Right cardiac atrium (tissue), 5 donors: Measurements from ENCODE around the gene TJP2. TPM values are rescaled to one million over a fixed set of nuclear protein-coding genes. Genes with fewer than 3 reads are reported as not detected.

Experiments used
- ATAC-seq, 2 donors: fragments of 200-7000 bp; cut with Tn5 transposase; one replicate each; pipeline versions ENCODE4 v1.8.0 to v1.9.1; 2020; ENCODE audit warnings: moderate library complexity in 2 of 2, mild to moderate bottlenecking in 1 of 2
- DNase-seq, 3 donors: peaks; one replicate each; pipeline ENCODE4 v3.0.0-alpha.2; 2020
- H3K27ac ChIP-seq: one replicate; pipeline ENCODE4 v1.5.1; 2013; ENCODE audit warnings: mild to moderate bottlenecking, low read length, control low read depth, moderate library complexity
- H3K27me3 ChIP-seq: one replicate; pipeline ENCODE4 v1.6.1; 2013; ENCODE audit not compliant: control insufficient read depth, insufficient read depth
- H3K4me1 ChIP-seq: one replicate; pipeline ENCODE4 v1.6.1; 2013; ENCODE audit warnings: low read length; ENCODE audit not compliant: control insufficient read depth, insufficient read depth
- H3K4me3 ChIP-seq: one replicate; pipeline ENCODE4 v1.5.1; 2013; ENCODE audit warnings: low read length, control low read depth
- H3K9me3 ChIP-seq: one replicate; pipeline ENCODE4 v1.6.1; 2013; ENCODE audit warnings: low read length; ENCODE audit not compliant: control insufficient read depth
- WGBS: extraction: QIAGEN DNeasy Blood & Tissue Kit; methylation state at CpG from one replicate; pipeline ENCODE4 v1.1.7; 2013; 5-methylcytosine and 5-hydroxymethylcytosine counted together
- intact Hi-C, 4 donors: fragments of 100-400 bp; cut with DNase I; formaldehyde crosslinking; loops; one replicate each; pipeline versions ENCODE4 v1.11.0 to v1.14.0; 2022 to 2023
- long read RNA-seq, 4 donors: library from polyadenylated mRNA; unstranded; transcript quantifications; one replicate each; pipeline ENCODE4 v2.0.0, GENCODE V29; 2020 to 2021
- polyA plus RNA-seq: library from polyadenylated mRNA; stranded (reverse); fragments of 200-250 nt; gene quantifications from one replicate; pipeline ENCODE4 v1.2.3, GENCODE V29; 2013
- total RNA-seq, 4 donors: library from RNA; stranded (reverse); fragmentation: NEBNext Ultra II Directional; extraction: Animal tissue kit (Norgen Biotek cat#: 25700); gene quantifications; one replicate each; pipeline ENCODE4 v1.2.1, GENCODE V29; 2021
- donor health status: healthy with polysubstance abuse.
- donor health status: DM: no; HTN: yes; CAD: no.
- donor health status: DM: no; HTN: no; CAD: no.
- donor health status: DM: no; HTN: yes; CAD: no; lungs with severe emphysema.
- donor health status: DM: yes; HTN: yes; CAD: no.

TJP2 gene
- total RNA-seq (10 to 100 TPM; 37.9 to 56.3 (median 49.1) TPM), polyA plus RNA-seq (23.8 TPM)
- long read RNA-seq, donor 1, full-length matches to known transcripts = 4 of 55 reads
- long read RNA-seq, donor 1, partial matches to known transcripts = 23 of 55 reads
- long read RNA-seq, donor 1, other reads (novel, unspliced or antisense) = 28 of 55 reads
- long read RNA-seq, donor 2, full-length matches to known transcripts = 4 of 50 reads
- long read RNA-seq, donor 2, partial matches to known transcripts = 13 of 50 reads
- long read RNA-seq, donor 2, other reads (novel, unspliced or antisense) = 33 of 50 reads
- long read RNA-seq, donor 3, partial matches to known transcripts = 20 of 22 reads
- long read RNA-seq, donor 3, other reads (novel, unspliced or antisense) = 2 of 22 reads
- long read RNA-seq, donor 4, full-length matches to known transcripts = 3 of 33 reads
- long read RNA-seq, donor 4, partial matches to known transcripts = 12 of 33 reads
- long read RNA-seq, donor 4, other reads (novel, unspliced or antisense) = 18 of 33 reads

DNA sequence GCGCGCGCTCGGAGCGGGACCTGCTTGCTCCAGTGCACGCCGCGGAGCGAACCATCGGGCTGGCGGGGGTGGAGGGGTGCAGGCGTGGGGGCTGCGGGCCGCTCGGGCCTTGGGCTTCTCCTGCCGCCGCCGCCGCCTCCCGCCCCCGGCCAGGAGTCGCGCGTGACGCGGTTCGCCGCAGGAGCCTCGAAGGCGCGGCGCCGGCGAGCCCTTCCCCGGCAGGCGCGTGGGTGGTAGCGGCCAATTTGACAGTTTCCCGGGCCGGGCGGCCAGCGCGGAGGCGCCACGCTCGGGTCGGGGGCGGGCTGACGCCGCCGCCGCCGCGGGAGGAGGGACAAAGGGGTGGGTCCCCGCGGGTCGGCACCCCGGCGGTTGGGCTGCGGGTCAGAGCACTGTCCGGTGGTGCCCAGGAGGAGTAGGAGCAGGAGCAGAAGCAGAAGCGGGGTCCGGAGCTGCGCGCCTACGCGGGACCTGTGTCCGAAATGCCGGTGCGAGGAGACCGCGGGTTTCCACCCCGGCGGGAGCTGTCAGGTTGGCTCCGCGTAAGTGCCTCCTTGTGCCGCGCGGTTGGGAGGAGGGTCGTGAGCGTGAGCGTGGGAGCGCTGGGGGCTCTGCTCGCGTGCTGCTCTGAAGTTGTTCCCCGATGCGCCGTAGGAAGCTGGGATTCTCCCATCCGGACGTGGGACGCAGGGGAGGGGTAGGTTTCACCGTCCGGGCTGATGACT lies at the start of gene TJP2:
TJP2 (plus strand) TSS at position 387 of the 725 bp plus-strand sequence; CDS start at position 483, 96 bp downstream.
- Histone ChIP-seq H3K27me3 (no peaks in the 10 kb centered on the region), H3K9me3 (no peaks in the 10 kb centered on the region), H3K4me1 (no peaks in the 10 kb centered on the region), H3K4me3 (peak within 1 kb of the TSS; percentile 47), H3K27ac (peak within 1 kb of the TSS; percentile 79)
- intact Hi-C loops = loop anchor here in 1 of 4 donors (10.0 kb wide), 1 partner anchor 51 kb away; no protein-coding TSS in a partner anchor
- DNase-seq (peak; percentile 82 to 94 (median 93)), ATAC-seq (peak; percentile 88)
- under 1% methylated on average over 93 of the region's 93 CpGs for WGBS

DNA sequence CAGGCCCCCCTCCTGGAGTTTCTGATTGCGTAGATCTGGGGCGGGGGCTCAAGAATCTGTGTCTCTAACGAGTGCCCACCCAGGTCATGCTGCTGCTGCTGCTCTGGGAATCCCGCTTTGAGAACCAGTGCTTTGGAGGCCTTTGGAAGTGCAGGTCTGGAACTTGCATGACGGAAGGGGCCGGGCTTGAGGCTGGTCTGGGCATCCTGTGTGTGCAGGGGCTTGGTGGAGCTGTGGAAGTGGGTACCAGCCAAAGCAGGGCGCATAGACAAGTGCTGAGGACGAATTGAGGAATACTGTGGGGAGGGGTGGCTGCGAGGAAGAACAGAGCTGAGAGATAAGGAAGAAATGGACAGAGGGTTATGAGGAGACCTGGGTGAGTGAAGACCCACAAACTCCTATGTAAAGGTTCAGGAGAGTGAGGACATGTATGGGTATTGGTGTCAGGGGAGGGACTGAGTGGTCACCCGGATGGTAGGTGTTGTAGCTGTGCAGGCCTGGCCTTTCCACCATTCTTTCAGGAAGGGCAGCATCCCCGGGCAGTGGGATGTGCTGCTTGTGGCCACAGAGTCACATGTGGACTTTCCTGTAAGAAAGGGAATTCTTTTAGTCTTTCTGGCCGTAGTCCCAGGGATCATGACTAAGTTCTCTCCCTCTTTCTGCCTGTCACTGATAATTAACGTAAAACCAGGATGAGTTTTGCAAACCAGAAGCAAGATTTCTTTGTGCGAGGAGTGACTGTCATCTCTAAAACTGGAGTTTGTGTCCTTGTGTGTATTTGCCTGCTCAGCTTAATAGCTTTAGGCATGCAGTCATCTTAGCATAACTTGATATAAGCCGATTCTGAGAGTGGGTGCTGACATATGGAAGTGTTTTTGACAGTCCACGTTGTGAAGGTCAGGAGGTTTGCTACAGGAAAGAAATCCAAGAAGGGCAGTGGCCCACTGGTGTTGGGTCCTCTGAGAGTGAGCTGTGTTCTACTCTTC lies 43.3 kb upstream of the TJP2 start:
- Histone ChIP-seq H3K27me3 (no peaks in the 10 kb centered on the region), H3K9me3 (no peaks in the 10 kb centered on the region), H3K4me3 (no peak overlapping the region), H3K27ac (peak overlapping the region; percentile 14), H3K4me1 (peaks cover 13% of the 10 kb centered on the region)
- 55% methylated on average over 16 of the region's 16 CpGs for WGBS
- DNase-seq (no peak), ATAC-seq (peak; percentile 64 to 69)
- intact Hi-C loops = loop anchor here in 1 of 4 donors (10.0 kb wide), 1 partner anchor 76 kb away; no protein-coding TSS in a partner anchor

DNA sequence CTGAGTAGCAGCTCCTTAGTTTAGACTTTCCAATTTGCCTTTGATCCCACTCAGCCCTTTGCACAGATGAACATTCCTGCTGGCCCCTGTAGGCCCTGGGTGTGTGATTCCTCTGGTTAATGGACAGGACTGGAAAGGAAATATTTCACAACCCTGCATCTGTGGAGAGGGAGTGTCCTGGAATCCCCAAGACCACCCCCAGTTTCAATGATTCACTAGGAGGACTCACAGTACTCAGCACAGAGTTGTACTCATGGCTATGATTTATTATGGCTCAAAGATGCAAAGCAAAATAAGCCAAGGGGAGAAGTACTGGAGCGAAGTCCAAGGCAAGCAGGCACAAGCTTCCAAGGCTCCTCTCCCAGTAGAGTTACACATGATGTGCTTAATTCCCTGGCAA lies 42.4 kb upstream of the TJP2 start:
- Histone ChIP-seq H3K4me1 (peaks cover 15% of the 10 kb centered on the region), H3K27ac (no peak overlapping the region)
- peak; percentile 75 to 87 for ATAC-seq

DNA sequence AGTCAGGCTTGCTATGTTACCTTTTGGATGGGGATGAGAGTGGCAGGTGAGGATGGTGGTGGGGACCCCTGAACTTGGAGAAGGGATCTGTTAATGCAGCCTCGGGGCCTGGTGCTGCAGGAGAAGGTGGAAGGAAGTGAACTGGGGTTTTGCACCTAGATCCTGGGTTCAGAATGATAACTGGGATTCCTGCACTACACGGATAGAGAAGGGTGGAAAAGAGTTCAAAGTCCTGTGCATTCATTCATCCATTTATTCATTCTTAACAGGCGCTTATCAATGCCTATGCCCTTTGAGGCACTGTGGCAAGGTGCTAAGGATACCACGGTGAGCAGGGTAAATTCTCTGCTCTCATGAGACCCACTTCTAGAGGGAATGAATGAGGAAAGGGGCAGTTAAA lies 41.7 kb upstream of the TJP2 start:
- intact Hi-C loops = loop anchor here in 1 of 4 donors (10.0 kb wide), 1 partner anchor 78 kb away; no protein-coding TSS in a partner anchor
- DNase-seq (no peak), ATAC-seq (no peak)
- Histone ChIP-seq H3K27me3 (no peaks in the 10 kb centered on the region), H3K4me1 (peaks cover 17% of the 10 kb centered on the region), H3K27ac (no peak overlapping the region), H3K9me3 (no peaks in the 10 kb centered on the region), H3K4me3 (no peak overlapping the region)
- 91% methylated on average over 4 of the region's 4 CpGs for whole genome bisulfite sequencing

More for the DNA sequence above, 42.4 kb upstream of the TJP2 start:
- H3K9me3 ChIP-seq = no peaks in the 10 kb centered on the region
- H3K27me3 ChIP-seq = no peaks in the 10 kb centered on the region
- intact Hi-C loops = loop anchor here in 1 of 4 donors (10.0 kb wide), 1 partner anchor 77 kb away; no protein-coding TSS in a partner anchor
- no peak overlapping the region for H3K4me3 ChIP-seq
- 70% methylated on average over 1 of the region's 1 CpG for WGBS
- no peak for DNase-seq

DNA sequence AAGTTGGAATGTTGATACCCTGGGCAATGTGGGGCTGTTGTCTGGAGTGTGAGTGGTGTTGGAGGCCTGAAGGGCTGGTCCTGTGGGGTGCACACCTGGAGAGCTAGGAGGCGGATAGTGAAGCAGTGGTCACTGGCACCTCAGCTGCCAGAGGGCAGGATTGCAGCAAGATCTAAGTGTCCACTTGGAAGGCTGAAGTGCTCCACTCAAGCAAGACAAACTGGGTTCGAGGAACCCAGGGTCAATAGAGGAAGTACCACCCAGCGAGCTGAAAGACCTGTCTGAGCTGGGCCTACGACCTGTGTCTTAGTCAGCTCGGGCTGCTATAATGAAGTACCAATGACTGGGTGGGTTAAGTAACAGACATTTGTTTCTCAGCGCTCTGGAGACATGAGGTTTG lies 39.7 kb upstream of the TJP2 start:
- H3K27ac ChIP-seq = no peak overlapping the region
- ATAC-seq = no peak
- H3K9me3 ChIP-seq = no peaks in the 10 kb centered on the region
- no peak for DNase-seq
- H3K4me3 ChIP-seq = no peak overlapping the region
- intact Hi-C loops = loop anchor here in 1 of 4 donors (10.0 kb wide), 1 partner anchor 80 kb away; no protein-coding TSS in a partner anchor
- peaks cover 17% of the 10 kb centered on the region for H3K4me1 ChIP-seq
- no peaks in the 10 kb centered on the region for H3K27me3 ChIP-seq
- 96% methylated on average over 6 of the region's 6 CpGs for WGBS

DNA sequence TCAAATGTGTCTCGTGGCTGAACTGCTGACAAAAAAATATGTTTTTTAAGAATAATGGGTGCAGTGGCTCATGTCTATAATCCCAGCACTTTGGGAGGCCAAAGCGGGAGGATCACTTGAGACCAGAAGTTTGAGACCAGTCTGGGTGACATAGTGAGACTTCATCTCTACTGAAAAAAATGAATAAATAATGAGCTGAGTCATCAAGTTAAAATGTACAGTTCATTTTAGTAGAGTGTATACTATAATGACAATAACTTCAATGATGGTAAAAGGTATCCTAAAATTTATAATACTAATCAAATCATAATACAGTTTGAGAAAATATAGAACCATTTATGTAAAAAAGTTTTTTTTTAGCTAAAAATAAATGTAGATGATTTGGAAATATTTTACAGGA lies 37.9 kb upstream of the TJP2 start:
- Histone ChIP-seq H3K9me3 (no peaks in the 10 kb centered on the region), H3K4me3 (no peak overlapping the region), H3K4me1 (peaks cover 10% of the 10 kb centered on the region), H3K27me3 (no peaks in the 10 kb centered on the region), H3K27ac (no peak overlapping the region)
- WGBS = 90% methylated on average over 2 of the region's 2 CpGs
- ATAC-seq (no peak), DNase-seq (no peak)
- intact Hi-C loops = loop anchor here in 1 of 4 donors (10.0 kb wide), 1 partner anchor 81 kb away; no protein-coding TSS in a partner anchor

DNA sequence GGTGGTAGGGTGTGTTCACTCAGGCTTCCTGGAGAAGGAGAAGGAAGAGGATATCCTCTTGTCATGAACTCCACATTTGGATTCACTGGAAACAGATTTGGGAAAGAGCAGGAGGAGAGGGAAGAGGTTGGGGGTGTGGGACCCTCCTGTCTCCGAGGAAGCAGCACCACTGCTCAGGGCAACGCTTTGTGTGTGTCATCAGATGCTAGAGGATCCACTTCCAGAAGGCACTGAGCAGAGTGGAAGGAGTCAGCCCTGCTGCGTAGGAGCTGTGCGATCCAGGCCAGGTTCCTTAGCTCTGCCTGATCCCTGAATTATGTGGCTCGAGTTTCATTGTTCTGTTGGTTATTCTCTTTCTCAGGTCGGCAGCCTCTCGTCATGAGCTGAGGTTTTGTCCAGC lies 37.3 kb upstream of the TJP2 start:
- Histone ChIP-seq H3K9me3 (no peaks in the 10 kb centered on the region), H3K27me3 (no peaks in the 10 kb centered on the region), H3K4me1 (peaks cover 7% of the 10 kb centered on the region), H3K27ac (peak overlapping the region; percentile 70), H3K4me3 (no peak overlapping the region)
- ATAC-seq (peak in 1 of 2 donors; percentile 63), DNase-seq (no peak)
- WGBS = 69% methylated on average over 7 of the region's 7 CpGs
- intact Hi-C loops = loop anchor here in 1 of 4 donors (10.0 kb wide), 1 partner anchor 82 kb away; no protein-coding TSS in a partner anchor

DNA sequence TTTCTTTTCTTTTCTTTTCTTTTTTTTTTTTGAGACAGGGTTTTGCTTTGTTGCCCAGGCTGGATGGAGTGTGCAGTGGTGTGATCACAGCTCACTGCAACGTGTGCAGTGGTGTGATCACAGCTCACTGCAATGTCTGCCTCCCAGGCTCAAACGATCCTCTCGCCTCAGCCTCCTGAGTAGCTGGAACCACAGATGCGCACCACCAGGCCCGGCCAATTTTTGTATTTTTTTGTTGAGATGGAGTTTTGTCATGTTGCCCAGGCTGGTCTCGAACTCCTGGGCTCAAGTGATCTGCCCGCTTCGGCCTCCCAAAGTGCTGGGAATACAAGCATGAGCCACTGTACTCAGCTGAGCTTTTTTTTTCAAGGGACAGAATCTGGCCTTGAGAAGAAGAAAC lies 36.8 kb upstream of the TJP2 start:
- H3K9me3 ChIP-seq = no peaks in the 10 kb centered on the region
- H3K27ac ChIP-seq = no peak overlapping the region
- ATAC-seq (no peak), DNase-seq (no peak)
- intact Hi-C loops = loop anchor here in 1 of 4 donors (10.0 kb wide), 1 partner anchor 83 kb away; no protein-coding TSS in a partner anchor
- H3K4me3 ChIP-seq = no peak overlapping the region
- H3K4me1 ChIP-seq = peaks cover 6% of the 10 kb centered on the region
- no peaks in the 10 kb centered on the region for H3K27me3 ChIP-seq
- WGBS = 96% methylated on average over 8 of the region's 8 CpGs

DNA sequence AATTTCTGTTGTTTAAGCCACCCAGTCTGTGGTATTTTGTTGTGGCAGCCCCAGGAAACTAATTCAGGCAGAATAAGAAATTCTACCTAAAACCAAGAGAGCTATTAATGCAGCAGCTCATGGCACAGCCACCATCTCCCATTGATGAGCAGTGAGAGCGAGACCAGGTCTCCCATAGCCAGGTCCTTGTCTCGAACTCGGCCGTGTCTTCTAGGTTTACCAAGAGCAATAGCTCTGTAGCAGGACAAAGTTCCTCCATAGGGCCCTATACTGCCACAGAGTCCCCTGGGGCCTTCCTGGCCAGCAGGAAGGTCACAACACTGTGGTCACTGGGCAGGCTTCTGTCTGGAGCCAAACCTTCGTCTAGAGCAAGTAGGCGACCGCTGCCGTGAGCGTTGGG lies 34.5 kb upstream of the TJP2 start:
- no peaks in the 10 kb centered on the region for H3K27me3 ChIP-seq
- H3K27ac ChIP-seq = no peak overlapping the region
- ATAC-seq (no peak), DNase-seq (no peak)
- H3K9me3 ChIP-seq = no peaks in the 10 kb centered on the region
- 93% methylated on average over 9 of the region's 9 CpGs for WGBS
- intact Hi-C loops = loop anchor here in 1 of 4 donors (10.0 kb wide), 1 partner anchor 85 kb away; no protein-coding TSS in a partner anchor
- peaks cover 4% of the 10 kb centered on the region for H3K4me1 ChIP-seq
- no peak overlapping the region for H3K4me3 ChIP-seq
